Measurements from ENCODE around the gene SCAPER.

Gene SCAPER

GRCh38 chr15:76460347-76460746 lies 444.8 kb downstream of the SCAPER start:
- Histone ChIP-seq H3K4me1 (ENCODE audit: control insufficient read depth, insufficient read depth, low read length) (no peaks in the 10 kb centered on the region), H3K4me3 (ENCODE audit: low read depth, low read length) (no peak overlapping the region), H3K9me3 (ENCODE audit: control insufficient read depth, insufficient read depth, low read depth, low read length) (no peaks in the 10 kb centered on the region), H3K27ac (ENCODE audit: extremely low read depth, low read depth, low read length) (no peak overlapping the region), H3K36me3 (ENCODE audit: control insufficient read depth in 2 of 2, insufficient read depth in 1 of 2, low read length in 2 of 2) (no peaks in the 10 kb centered on the region)
- ChIA-PET POLR2A (no interaction called here), CTCF (no interaction called here)
- TF ChIP-seq ZNF558 (tag by site-specific recombination; IDR thresholded peaks at IDR 0.05), result peak; percentile 97
- no peak for TF ChIP-seq ZNF777 (tag by site-specific recombination; IDR thresholded peaks at IDR 0.05; ENCODE audit: borderline replicate concordance)

- Histone ChIP-seq H3K36me3 (ENCODE audit: control insufficient read depth in 2 of 2, insufficient read depth in 1 of 2, low read length in 2 of 2) (no peaks in the 10 kb centered on the region), H3K4me3 (ENCODE audit: low read depth, low read length) (no peak overlapping the region), H3K27ac (ENCODE audit: extremely low read depth, low read depth, low read length) (no peak overlapping the region), H3K4me1 (ENCODE audit: control insufficient read depth, insufficient read depth, low read length) (peaks cover 7% of the 10 kb centered on the region; the same call in 1 of the 2 replicates), H3K9me3 (ENCODE audit: control insufficient read depth, insufficient read depth, low read depth, low read length) (no peaks in the 10 kb centered on the region)
- CTCF ChIA-PET, result no interaction called here
- POLR2A ChIA-PET, result no interaction called here
- TF ChIP-seq SALL2 (tag by site-specific recombination; IDR thresholded peaks at IDR 0.05; ENCODE audit: borderline replicate concordance) (no peak), ZNF214 (tag by site-specific recombination; IDR thresholded peaks at IDR 0.05; ENCODE audit: borderline replicate concordance) (no peak), SP2 (tag by site-specific recombination; IDR thresholded peaks at IDR 0.05) (no peak), HOXD13 (CRISPR knock-in tag; IDR thresholded peaks at IDR 0.05; ENCODE audit: borderline replicate concordance) (no peak), FEZF1 (tag by site-specific recombination; IDR thresholded peaks at IDR 0.05) (no peak), KLF1 (tag by site-specific recombination; IDR thresholded peaks at IDR 0.05) (no peak), PRDM2 (tag by site-specific recombination; IDR thresholded peaks at IDR 0.05; ENCODE audit: borderline replicate concordance) (no peak), GFI1B (tag by site-specific recombination; IDR thresholded peaks at IDR 0.05) (no peak), ZNF341 (tag by site-specific recombination; IDR thresholded peaks at IDR 0.05; ENCODE audit: low read depth) (no peak)
Measured at GRCh38 chr15:76451540-76451939, 453.6 kb downstream of the SCAPER start.

GRCh38 chr15:76449455-76449854 lies 455.7 kb downstream of the SCAPER start:
- H3K27ac ChIP-seq (ENCODE audit: extremely low read depth, low read depth, low read length), result no peak overlapping the region
- no peak overlapping the region for H3K4me3 ChIP-seq (ENCODE audit: low read depth, low read length)
- CTCF ChIA-PET, result no interaction called here
- H3K9me3 ChIP-seq (ENCODE audit: control insufficient read depth, insufficient read depth, low read depth, low read length), result no peaks in the 10 kb centered on the region
- H3K4me1 ChIP-seq (ENCODE audit: control insufficient read depth, insufficient read depth, low read length), result peaks cover 7% of the 10 kb centered on the region; the same call in 1 of the 2 replicates
- POLR2A ChIA-PET, result no interaction called here
- no peaks in the 10 kb centered on the region for H3K36me3 ChIP-seq (ENCODE audit: control insufficient read depth in 2 of 2, insufficient read depth in 1 of 2, low read length in 2 of 2)
- TF ChIP-seq GLI2 (tag by site-specific recombination; IDR thresholded peaks at IDR 0.05; ENCODE audit: borderline replicate concordance, low read depth) (no peak), ZNF585B (tag by site-specific recombination; IDR thresholded peaks at IDR 0.05) (no peak), ZNF416 (tag by site-specific recombination; IDR thresholded peaks at IDR 0.05) (no peak), ZNF239 (tag by site-specific recombination; IDR thresholded peaks at IDR 0.05) (no peak), SCRT1 (tag by site-specific recombination; IDR thresholded peaks at IDR 0.05; ENCODE audit: borderline replicate concordance) (no peak), IKZF3 (tag by site-specific recombination; IDR thresholded peaks at IDR 0.05) (no peak), ZNF560 (tag by site-specific recombination; IDR thresholded peaks at IDR 0.05; ENCODE audit: borderline replicate concordance) (no peak), ZNF335 (tag by site-specific recombination; conservative IDR thresholded peaks at IDR 0.05) (no peak), ZEB2 (tag by site-specific recombination; IDR thresholded peaks at IDR 0.05) (no peak), ZNF529 (tag by site-specific recombination; IDR thresholded peaks at IDR 0.05; ENCODE audit: insufficient replicate concordance) (no peak), ZBTB11 (tag by site-specific recombination; conservative IDR thresholded peaks at IDR 0.05; ENCODE audit: low read depth) (no peak), SP2 (tag by site-specific recombination; IDR thresholded peaks at IDR 0.05) (no peak)

Measured in HEK293 (cell line).